Adrenal gland (tissue), 5 donors: ENCODE measurements around the gene BLCAP.

Source experiments
- POLR2A ChIP-seq, 2 donors: fragments of 450-650 bp; IDR thresholded peaks; one replicate each; pipeline ENCODE4 v1.6.1; 2017; ENCODE audit warnings: antibody characterized with exemption in 2 of 2, mild to moderate bottlenecking in 2 of 2, moderate library complexity in 1 of 2
- TF ChIP-seq, protein P1 (sequence below), 6 experiments: fragments of 450-650 bp in 4 of 6; fragments of 200-600 bp in 2 of 6; sonication (generic) in 1 of 6; IDR thresholded peaks; 1 replicate in 5 of 6; 2 replicates in 1 of 6; pipeline versions ENCODE4 v1.5.1 to v1.8.0; 2016 to 2021; ENCODE audit warnings: antibody characterized with exemption in 6 of 6, mild to moderate bottlenecking in 2 of 6, moderate library complexity in 1 of 6
- donor health status: DM: no; HTN: no; CAD: no.

DNA sequence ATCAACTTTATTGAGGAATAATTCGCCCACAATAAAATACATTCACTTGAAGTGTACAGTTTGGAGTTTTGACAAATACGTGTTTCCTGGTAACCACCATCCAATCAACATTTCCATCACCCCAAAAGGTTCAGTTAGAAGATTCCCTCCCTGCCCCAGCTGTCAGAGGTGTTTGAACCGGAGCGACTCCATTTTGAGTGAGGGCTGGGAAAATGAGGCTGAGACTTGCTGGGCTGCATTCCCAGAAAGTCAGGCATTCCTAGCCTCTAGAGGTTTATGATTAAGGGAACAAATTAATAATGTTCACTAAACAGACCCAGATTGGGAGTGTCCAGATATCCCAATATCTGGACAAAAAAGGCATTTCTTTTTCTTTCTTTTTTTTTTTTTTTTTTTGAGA lies 33.0 kb upstream of the BLCAP start:
- no peak for TF ChIP-seq POLR2A (IDR thresholded peaks at IDR 0.05)
- TF ChIP-seq, protein P1, sequence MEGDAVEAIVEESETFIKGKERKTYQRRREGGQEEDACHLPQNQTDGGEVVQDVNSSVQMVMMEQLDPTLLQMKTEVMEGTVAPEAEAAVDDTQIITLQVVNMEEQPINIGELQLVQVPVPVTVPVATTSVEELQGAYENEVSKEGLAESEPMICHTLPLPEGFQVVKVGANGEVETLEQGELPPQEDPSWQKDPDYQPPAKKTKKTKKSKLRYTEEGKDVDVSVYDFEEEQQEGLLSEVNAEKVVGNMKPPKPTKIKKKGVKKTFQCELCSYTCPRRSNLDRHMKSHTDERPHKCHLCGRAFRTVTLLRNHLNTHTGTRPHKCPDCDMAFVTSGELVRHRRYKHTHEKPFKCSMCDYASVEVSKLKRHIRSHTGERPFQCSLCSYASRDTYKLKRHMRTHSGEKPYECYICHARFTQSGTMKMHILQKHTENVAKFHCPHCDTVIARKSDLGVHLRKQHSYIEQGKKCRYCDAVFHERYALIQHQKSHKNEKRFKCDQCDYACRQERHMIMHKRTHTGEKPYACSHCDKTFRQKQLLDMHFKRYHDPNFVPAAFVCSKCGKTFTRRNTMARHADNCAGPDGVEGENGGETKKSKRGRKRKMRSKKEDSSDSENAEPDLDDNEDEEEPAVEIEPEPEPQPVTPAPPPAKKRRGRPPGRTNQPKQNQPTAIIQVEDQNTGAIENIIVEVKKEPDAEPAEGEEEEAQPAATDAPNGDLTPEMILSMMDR (IDR thresholded peaks at IDR 0.05): no peak
